SU-DHL-6 (cell line): ENCODE measurements around the gene MDN1.

Experiments
- H2AFZ ChIP-seq: fragments of 200-600 bp; sonication (generic); 2 replicates; pipeline ENCODE4 v1.6.1; 2014; ENCODE audit warnings: low read depth, mild to moderate bottlenecking, moderate library complexity, mixed read lengths, antibody characterized with exemption, low read length; ENCODE audit not compliant: severe bottlenecking
- H3F3A ChIP-seq: fragments of 200-600 bp; shearing (Covaris generic); 2 replicates; pipeline ENCODE4 v1.6.0; 2016; ENCODE audit warnings: antibody characterized with exemption, mild to moderate bottlenecking; ENCODE audit not compliant: insufficient read depth
- H3K27ac ChIP-seq: fragments of 200-600 bp; sonication (generic); 2 replicates; pipeline ENCODE4 v1.5.1; 2016; ENCODE audit warnings: low read depth, mild to moderate bottlenecking, low read length, moderate library complexity, mixed read lengths
- H3K27me3 ChIP-seq: fragments of 200-600 bp; sonication (generic), shearing (Covaris generic); 2 replicates; pipeline ENCODE4 v1.6.0; 2014; ENCODE audit warnings: mild to moderate bottlenecking, low read length
- H3K36me3 ChIP-seq: fragments of 200-600 bp; sonication (generic); 2 replicates; pipeline ENCODE4 v1.6.1; 2014; ENCODE audit warnings: mild to moderate bottlenecking, low read length, mixed read lengths
- H3K4me2 ChIP-seq: fragments of 300-600, 200-600 bp; shearing (Covaris generic), sonication (generic); 2 replicates; pipeline ENCODE4 v1.6.0; 2014; ENCODE audit warnings: low read length, low read depth, mild to moderate bottlenecking; ENCODE audit not compliant: poor library complexity, severe bottlenecking
- H3K4me3 ChIP-seq: fragments of 200-600 bp; sonication (generic); 2 replicates; pipeline ENCODE4 v1.5.1; 2014; ENCODE audit warnings: antibody characterized with exemption, low read length, mild to moderate bottlenecking, mixed read lengths; ENCODE audit not compliant: insufficient read depth, poor library complexity, severe bottlenecking
- H3K79me2 ChIP-seq: fragments of 200-600 bp; sonication (generic); 2 replicates; pipeline ENCODE4 v1.6.1; 2014; ENCODE audit warnings: mild to moderate bottlenecking, low read length, moderate library complexity; ENCODE audit not compliant: insufficient read depth
- H3K9ac ChIP-seq: fragments of 200-600 bp; sonication (generic); 2 replicates; pipeline ENCODE4 v1.7.0; 2014; ENCODE audit warnings: mild to moderate bottlenecking, low read length
- H3K9me2 ChIP-seq: fragments of 200-600 bp; sonication (generic); replicated peaks from 2 replicates; pipeline ENCODE4 v1.6.1; 2014; ENCODE audit warnings: low read length; ENCODE audit not compliant: insufficient read depth
- H3K9me3 ChIP-seq: fragments of 200-600 bp; sonication (generic); 2 replicates; pipeline ENCODE4 v1.6.1; 2014; ENCODE audit warnings: low read length, mixed read lengths; ENCODE audit not compliant: insufficient read depth
- H4K20me1 ChIP-seq: fragments of 200-600 bp; sonication (generic); 2 replicates; pipeline ENCODE4 v1.6.1; 2014; ENCODE audit warnings: low read depth, mild to moderate bottlenecking, antibody characterized with exemption, low read length, moderate library complexity, mixed read lengths
- CTCF ChIP-seq: fragments of 200-600 bp; sonication (generic); IDR thresholded peaks from one replicate; pipeline ENCODE4 v1.5.1; 2017; ENCODE audit warnings: antibody characterized with exemption, mild to moderate bottlenecking, low read length, moderate library complexity; ENCODE audit not compliant: insufficient read depth, poor library complexity, severe bottlenecking
- EZH2phosphoT487 ChIP-seq: fragments of 200-600 bp; sonication (generic), shearing (Covaris generic); conservative IDR thresholded peaks from 2 replicates; pipeline ENCODE4 v1.6.1; 2018; ENCODE audit warnings: mild to moderate bottlenecking, antibody characterized with exemption, low read length, moderate library complexity, mixed read lengths

Gene MDN1

GRCh38 chr6:89702349-89702748 is 117.2 kb downstream of the MDN1 start:
- H3K27ac ChIP-seq, result no peak overlapping the region
- H4K20me1 ChIP-seq, result no peaks in the 10 kb centered on the region
- H3F3A ChIP-seq, result no peaks in the 10 kb centered on the region
- H3K27me3 ChIP-seq, result no peaks in the 10 kb centered on the region
- H3K79me2 ChIP-seq, result no peaks in the 10 kb centered on the region
- no peaks in the 10 kb centered on the region for H3K9me2 ChIP-seq
- no peaks in the 10 kb centered on the region for H3K9me3 ChIP-seq
- peaks cover 57% of the 10 kb centered on the region for H3K36me3 ChIP-seq
- H2AFZ ChIP-seq, result no peak overlapping the region
- no peak overlapping the region for H3K4me3 ChIP-seq
- H3K9ac ChIP-seq, result no peak overlapping the region
- H3K4me2 ChIP-seq, result no peak overlapping the region
- no peak for TF ChIP-seq EZH2phosphoT487
- no peak for TF ChIP-seq CTCF

- Histone ChIP-seq H3F3A (no peaks in the 10 kb centered on the region), H4K20me1 (no peaks in the 10 kb centered on the region), H3K27me3 (no peaks in the 10 kb centered on the region), H3K9ac (no peak overlapping the region), H3K9me3 (no peaks in the 10 kb centered on the region), H3K4me2 (no peak overlapping the region), H3K36me3 (peaks cover 42% of the 10 kb centered on the region), H3K4me3 (no peak overlapping the region), H2AFZ (no peak overlapping the region), H3K79me2 (no peaks in the 10 kb centered on the region), H3K27ac (no peak overlapping the region), H3K9me2 (no peaks in the 10 kb centered on the region)
- no peak for TF ChIP-seq CTCF
- no peak for TF ChIP-seq EZH2phosphoT487
Measured at GRCh38 chr6:89695667-89696066, 123.9 kb downstream of the MDN1 start.

GRCh38 chr6:89694428-89694827 is 125.2 kb downstream of the MDN1 start:
- no peak overlapping the region for H2AFZ ChIP-seq
- H3K9ac ChIP-seq, result no peak overlapping the region
- H3K9me2 ChIP-seq, result no peaks in the 10 kb centered on the region
- H3K4me3 ChIP-seq, result no peak overlapping the region
- H3K79me2 ChIP-seq, result no peaks in the 10 kb centered on the region
- H3K27me3 ChIP-seq, result no peaks in the 10 kb centered on the region
- TF ChIP-seq CTCF (no peak), EZH2phosphoT487 (no peak)
- peaks cover 34% of the 10 kb centered on the region for H3K36me3 ChIP-seq
- H3F3A ChIP-seq, result no peaks in the 10 kb centered on the region
- no peak overlapping the region for H3K4me2 ChIP-seq
- no peak overlapping the region for H3K27ac ChIP-seq
- H3K9me3 ChIP-seq, result no peaks in the 10 kb centered on the region
- H4K20me1 ChIP-seq, result no peaks in the 10 kb centered on the region

GRCh38 chr6:89693207-89693606 is 126.4 kb downstream of the MDN1 start:
- no peak for TF ChIP-seq EZH2phosphoT487
- no peak for TF ChIP-seq CTCF
- no peaks in the 10 kb centered on the region for H3K79me2 ChIP-seq

More at GRCh38 chr6:89693207-89693606, 126.4 kb downstream of the MDN1 start:
- Histone ChIP-seq H3F3A (no peaks in the 10 kb centered on the region), H3K4me2 (no peak overlapping the region), H2AFZ (no peak overlapping the region), H3K9ac (no peak overlapping the region), H3K27ac (no peak overlapping the region), H4K20me1 (no peaks in the 10 kb centered on the region), H3K36me3 (peaks cover 28% of the 10 kb centered on the region), H3K9me2 (no peaks in the 10 kb centered on the region), H3K9me3 (no peaks in the 10 kb centered on the region), H3K4me3 (no peak overlapping the region), H3K27me3 (no peaks in the 10 kb centered on the region)
